BJ (cell line): Measurements from ENCODE around the gene MRPS35. TPM values are rescaled to one million over a fixed set of nuclear protein-coding genes. Genes with fewer than 3 reads are reported as not detected.

Experiments used
- CTCF ChIA-PET: fragments of 350-600 bp; formaldehyde crosslinking; extraction: SDS; loops from one replicate; lab custom pipeline; 2021; ENCODE audit warnings: antibody characterized with exemption, inconsistent platforms; lab: Yijun Ruan, JAX
- POLR2A ChIA-PET: fragments of 300-600 bp; sonication (Branson Sonifier 250); formaldehyde crosslinking; extraction: SDS; loops from one replicate; lab custom pipeline; 2021; ENCODE audit warnings: antibody characterized with exemption; lab: Charles Lee
- DNase-seq: peaks from one replicate; pipeline ENCODE4 v3.0.0-alpha.2; 2011; ENCODE audit warnings: low read depth
- H3K27me3 ChIP-seq: 2 replicates; pipeline ENCODE4 v1.6.0; 2011; ENCODE audit warnings: low read length; ENCODE audit not compliant: control insufficient read depth, insufficient read depth
- H3K36me3 ChIP-seq: 2 replicates; pipeline ENCODE4 v1.5.1; 2011; ENCODE audit warnings: low read length; ENCODE audit not compliant: control insufficient read depth, insufficient read depth
- H3K4me3 ChIP-seq: 2 replicates; pipeline ENCODE4 v1.5.1; 2011; ENCODE audit warnings: low read depth, mild to moderate bottlenecking, control low read depth, low read length
- CTCF ChIP-seq: IDR thresholded peaks from 2 replicates; pipeline ENCODE4 v1.5.1; 2011; ENCODE audit warnings: low read depth, mild to moderate bottlenecking, control low read depth, inconsistent platforms, low read length, moderate library complexity; ENCODE audit not compliant: insufficient read depth
- polyA plus RNA-seq: library from polyadenylated mRNA; depleted of rRNA; stranded (reverse); fragments of >200 nt; gene quantifications from 2 replicates; pipeline ENCODE4 v1.2.3, GENCODE V29; 2011

Gene MRPS35
- polyA plus RNA-seq, 1 experiment, result 45.8 TPM

GRCh38 chr12:27779920-27780611 is 69.4 kb downstream of the MRPS35 start, which contains the start of the genes KLHL42 and MANSC4:
KLHL42 (plus strand) TSS chr12:27780233; CDS start chr12:27780331, 98 bp downstream.
MANSC4 (minus strand) TSS chr12:27780236; CDS start chr12:27771276, 8,960 bp downstream.
- ChIA-PET CTCF (interaction anchor here (0.8 to 1.7 kb wide), 6 partner anchors 8 to 398 kb away, joined by 3 to 4 read pairs (median 3); no protein-coding TSS in a partner anchor), POLR2A (interaction anchor here (0.6 kb wide), 1 partner anchor 20 kb away, joined by 11 read pairs; no protein-coding TSS in a partner anchor)
- peak; percentile 19 for DNase-seq
- Histone ChIP-seq H3K36me3 (no peaks in the 10 kb centered on the region), H3K27me3 (no peaks in the 10 kb centered on the region), H3K4me3 (peak within 1 kb of the TSS; percentile 78)
- TF ChIP-seq CTCF, result no peak

DNA sequence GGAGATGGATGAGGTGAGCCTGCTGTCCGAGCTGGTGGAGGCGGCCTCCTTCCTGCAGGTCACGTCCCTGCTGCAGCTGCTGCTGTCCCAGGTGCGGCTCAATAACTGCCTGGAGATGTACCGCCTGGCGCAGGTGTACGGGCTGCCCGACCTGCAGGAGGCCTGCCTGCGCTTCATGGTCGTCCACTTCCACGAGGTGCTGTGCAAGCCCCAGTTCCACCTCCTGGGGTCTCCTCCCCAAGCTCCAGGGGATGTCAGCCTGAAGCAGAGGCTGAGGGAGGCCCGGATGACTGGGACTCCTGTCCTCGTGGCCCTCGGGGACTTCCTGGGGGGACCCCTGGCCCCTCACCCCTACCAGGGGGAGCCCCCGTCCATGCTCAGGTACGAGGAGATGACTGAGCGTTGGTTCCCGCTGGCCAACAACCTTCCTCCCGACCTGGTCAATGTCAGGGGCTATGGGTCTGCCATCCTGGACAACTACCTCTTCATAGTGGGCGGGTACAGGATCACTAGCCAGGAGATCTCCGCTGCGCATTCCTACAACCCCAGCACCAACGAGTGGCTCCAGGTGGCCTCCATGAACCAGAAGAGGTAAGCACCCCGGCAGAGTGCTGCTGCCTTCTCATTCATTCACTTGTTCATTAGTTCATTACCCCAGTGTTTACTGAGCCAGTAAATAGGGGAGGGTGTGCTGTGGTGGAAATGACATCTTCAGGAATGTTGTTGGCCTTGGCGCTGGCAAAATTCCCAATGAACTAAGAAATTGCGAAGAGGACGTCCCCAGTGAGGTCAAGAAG is 70.2 kb downstream of the MRPS35 start:
- no peak for DNase-seq

DNA sequence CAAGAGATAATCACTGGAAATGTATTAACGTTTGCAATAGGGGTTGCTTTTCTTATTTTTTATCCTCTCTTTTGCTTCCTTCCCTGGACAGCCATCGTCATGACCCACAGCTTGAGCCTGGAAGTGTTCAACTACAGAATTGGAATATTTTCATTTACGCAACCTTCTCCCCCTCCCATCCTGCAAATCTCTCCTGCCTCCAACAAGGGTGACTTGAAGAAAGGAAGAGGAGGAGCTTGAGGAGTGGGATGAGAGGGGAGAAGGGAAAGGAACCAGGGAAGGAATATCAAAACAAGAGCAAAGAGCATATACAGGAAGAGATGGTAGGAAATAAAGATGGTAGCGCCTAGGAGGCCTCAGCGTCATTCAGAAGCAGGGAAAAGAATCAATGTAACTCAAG is 71.0 kb downstream of the MRPS35 start:
- TF ChIP-seq CTCF, result no peak
- H3K4me3 ChIP-seq, result peak overlapping the region; percentile 2; the same call in 1 of the 2 replicates
- no peaks in the 10 kb centered on the region for H3K27me3 ChIP-seq
- ChIA-PET CTCF (no interaction called here), POLR2A (no interaction called here)
- H3K36me3 ChIP-seq, result no peaks in the 10 kb centered on the region
- DNase-seq, result no peak

More for the DNA sequence above, 70.2 kb downstream of the MRPS35 start:
- Histone ChIP-seq H3K27me3 (no peaks in the 10 kb centered on the region), H3K36me3 (no peaks in the 10 kb centered on the region), H3K4me3 (peak overlapping the region; percentile 78)
- TF ChIP-seq CTCF, result no peak
- ChIA-PET CTCF (interaction anchor here (0.8 to 1.7 kb wide), 4 partner anchors 20 to 160 kb away, joined by 3 to 4 read pairs (median 3); no protein-coding TSS in a partner anchor), POLR2A (interaction anchor here (0.6 kb wide), 1 partner anchor 20 kb away, joined by 11 read pairs; no protein-coding TSS in a partner anchor)

- Histone ChIP-seq H3K36me3 (no peaks in the 10 kb centered on the region), H3K27me3 (no peaks in the 10 kb centered on the region), H3K4me3 (no peak overlapping the region)
- ChIA-PET CTCF (no interaction called here), POLR2A (no interaction called here)
- no peak for DNase-seq
- no peak for TF ChIP-seq CTCF
Measured at GRCh38 chr12:27782481-27782880, 71.8 kb downstream of the MRPS35 start.
